Esophagus muscularis mucosa (tissue), 4 donors: Measurements from ENCODE around the gene MBP.

Experiments
- CTCF ChIP-seq, 3 experiments: fragments of 200-600 bp in 2 of 3; fragments of 450-650 bp in 1 of 3; sonication (generic) in 2 of 3; IDR thresholded peaks; one replicate each; pipeline ENCODE4 v1.5.1; 2017 to 2019; ENCODE audit warnings: antibody characterized with exemption in 3 of 3, mild to moderate bottlenecking in 2 of 3, moderate library complexity in 1 of 3
- EP300 ChIP-seq: sonication (generic); formaldehyde crosslinking; IDR thresholded peaks from one replicate; pipeline ENCODE4 v1.6.1; 2017; ENCODE audit warnings: antibody characterized with exemption
- POLR2A ChIP-seq: fragments of 450-650 bp; IDR thresholded peaks from one replicate; pipeline ENCODE4 v1.6.1; 2017; ENCODE audit warnings: antibody characterized with exemption, moderate library complexity, mild to moderate bottlenecking, low read depth

GRCh38 chr18:77015771-77016710, 116.5 kb downstream of the MBP start:
- TF ChIP-seq POLR2A (no peak), CTCF (IDR thresholded peaks at IDR 0.05) (no peak), EP300 (no peak)
